Left hindlimb (tissue), 1 donor: ENCODE data around the gene ALDH3A1.
"Not testable (repeated sequence)": the region's sequence is repeated elsewhere in the genome, so short reads cannot be mapped to it uniquely, and the experiment has no call there.

ENCODE experiments used
- DNase-seq: peaks from one replicate; pipeline ENCODE4 v3.0.0-alpha.2; 2018

The ALDH3A1 gene

GRCh38 chr17:19747829-19748806, at the start of gene ALDH3A1:
TSS of gene ALDH3A1 (minus strand) at chr17:19748298. CDS start at chr17:19745129, 3,169 bp downstream.
- DNase-seq = peak; percentile 59

- DNase-seq = no peak
Observed at GRCh38 chr17:19796457-19796856, 48.4 kb upstream of the ALDH3A1 start.

GRCh38 chr17:19791918-19792550, 43.9 kb upstream of the ALDH3A1 start:
- DNase-seq = no peak

- DNase-seq = no peak
Observed at GRCh38 chr17:19787733-19788357, 39.7 kb upstream of the ALDH3A1 start.

GRCh38 chr17:19785854-19786253, 37.8 kb upstream of the ALDH3A1 start:
- no peak for DNase-seq

- DNase-seq = no peak
Observed at GRCh38 chr17:19781488-19782458, 33.7 kb upstream of the ALDH3A1 start.

GRCh38 chr17:19780846-19781245, 32.7 kb upstream of the ALDH3A1 start:
- no peak for DNase-seq

- no peak for DNase-seq
Observed at GRCh38 chr17:19773534-19773933, 25.4 kb upstream of the ALDH3A1 start.

GRCh38 chr17:19771971-19772630, 24.0 kb upstream of the ALDH3A1 start:
- DNase-seq = no peak

- no peak for DNase-seq
Observed at GRCh38 chr17:19770985-19771735, 23.1 kb upstream of the ALDH3A1 start.

- no peak for DNase-seq
Observed at GRCh38 chr17:19769946-19770652, 22.0 kb upstream of the ALDH3A1 start.

GRCh38 chr17:19768046-19768782, 20.1 kb upstream of the ALDH3A1 start:
- DNase-seq = no peak

GRCh38 chr17:19766421-19767270, 18.5 kb upstream of the ALDH3A1 start:
- DNase-seq = peak; percentile 79

GRCh38 chr17:19766016-19766415, 17.9 kb upstream of the ALDH3A1 start:
- DNase-seq = no peak

GRCh38 chr17:19763991-19764390, 15.9 kb upstream of the ALDH3A1 start:
- DNase-seq = not testable (repeated sequence)

- no peak for DNase-seq
Observed at GRCh38 chr17:19763416-19763815, 15.3 kb upstream of the ALDH3A1 start.

- no peak for DNase-seq
Observed at GRCh38 chr17:19762515-19762961, 14.4 kb upstream of the ALDH3A1 start.

GRCh38 chr17:19760746-19761145, 12.6 kb upstream of the ALDH3A1 start:
- DNase-seq = no peak
